MCF 10A (cell line): ENCODE data around the gene ADAMTSL1. TPM values are rescaled to one million over a fixed set of nuclear protein-coding genes. Genes with fewer than 3 reads are reported as not detected.

Experiments used
- BruUV-seq: library from RNA; stranded (reverse); fragments of 400-500 nt; replicated peaks from 2 replicates; lab custom pipeline; 2021; lab: Mats Ljungman, UMichigan
- CTCF ChIA-PET: fragments of 300-600 bp; sonication (Branson Sonifier 250); formaldehyde crosslinking; extraction: SDS; loops from one replicate; lab custom pipeline; 2021; ENCODE audit warnings: antibody characterized with exemption, inconsistent platforms; lab: Yijun Ruan, JAX
- POLR2A ChIA-PET: fragments of 300-600, 350-650 bp; sonication (Branson Sonifier 250); formaldehyde crosslinking; extraction: SDS; loops from one replicate; lab custom pipeline; 2020; ENCODE audit warnings: antibody characterized with exemption, inconsistent platforms; lab: Yijun Ruan, JAX
- DNase-seq: peaks from one replicate; pipeline ENCODE4 v3.0.0-alpha.2; 2018; ENCODE audit not compliant: unreplicated experiment
- H3K27ac Mint-ChIP-seq: one replicate; pipeline ENCODE4 v1.8.0; 2022; ENCODE audit warnings: mild to moderate bottlenecking, low read depth, mixed read lengths; ENCODE audit not compliant: unreplicated experiment
- H3K27me3 Mint-ChIP-seq: one replicate; pipeline ENCODE4 v1.8.0; 2022; ENCODE audit warnings: mixed read lengths; ENCODE audit not compliant: insufficient read depth, unreplicated experiment
- H3K36me3 Mint-ChIP-seq: one replicate; pipeline ENCODE4 v1.8.0; 2022; ENCODE audit warnings: mild to moderate bottlenecking, moderate library complexity, mixed read lengths; ENCODE audit not compliant: insufficient read depth, unreplicated experiment
- H3K4me1 Mint-ChIP-seq: one replicate; pipeline ENCODE4 v1.8.0; 2022; ENCODE audit warnings: mixed read lengths; ENCODE audit not compliant: insufficient read depth, unreplicated experiment
- H3K4me3 Mint-ChIP-seq: one replicate; pipeline ENCODE4 v1.8.0; 2022; ENCODE audit warnings: mild to moderate bottlenecking, moderate library complexity, mixed read lengths; ENCODE audit not compliant: unreplicated experiment
- H3K9me3 Mint-ChIP-seq: one replicate; pipeline ENCODE4 v1.8.0; 2022; ENCODE audit warnings: mixed read lengths; ENCODE audit not compliant: unreplicated experiment
- CTCF ChIP-seq: fragments of 200-600 bp; IDR thresholded peaks from one replicate; pipeline ENCODE4 v1.8.0; 2022; ENCODE audit warnings: antibody characterized with exemption, mild to moderate bottlenecking; ENCODE audit not compliant: unreplicated experiment
- intact Hi-C: fragments of 100-400 bp; cut with micrococcal nuclease; formaldehyde crosslinking; loops from 2 replicates; pipeline ENCODE4 v1.14.1; 2022
- total RNA-seq: library from RNA; stranded (reverse); gene quantifications from 2 replicates; pipeline ENCODE4 v1.2.3, GENCODE V29; 2022

ADAMTSL1 gene
- total RNA-seq, 1 experiment from 2014 or later: not detected

- no peaks in the 10 kb centered on the region for H3K27me3 Mint-ChIP-seq
Measured at GRCh38 chr9:18723366-18723765, 249.4 kb downstream of the ADAMTSL1 start.

GRCh38 chr9:18726546-18726945 is 252.6 kb downstream of the ADAMTSL1 start:
- Mint-ChIP-seq H3K27ac (no peak overlapping the region), H3K4me1 (no peaks in the 10 kb centered on the region), H3K27me3 (no peaks in the 10 kb centered on the region), H3K9me3 (no peaks in the 10 kb centered on the region), H3K4me3 (no peak overlapping the region), H3K36me3 (no peaks in the 10 kb centered on the region)
- no TSS peak for BruUV-seq
- POLR2A ChIA-PET: no interaction called here
- intact Hi-C loops: no loop called here
- no peak for TF ChIP-seq CTCF
- DNase-seq: no peak
- CTCF ChIA-PET: interaction anchor here (0.7 kb wide), 1 partner anchor 9 kb away, joined by 3 read pairs; no protein-coding TSS in a partner anchor

More at GRCh38 chr9:18723366-18723765, 249.4 kb downstream of the ADAMTSL1 start:
- Mint-ChIP-seq H3K36me3 (no peaks in the 10 kb centered on the region), H3K4me3 (no peak overlapping the region), H3K27ac (no peak overlapping the region), H3K4me1 (no peaks in the 10 kb centered on the region), H3K9me3 (no peaks in the 10 kb centered on the region)
- intact Hi-C loops: no loop called here
- ChIA-PET POLR2A (no interaction called here), CTCF (no interaction called here)
- no peak for TF ChIP-seq CTCF
- no peak for DNase-seq
- no TSS peak for BruUV-seq

GRCh38 chr9:18727904-18728303 is 254.0 kb downstream of the ADAMTSL1 start:
- TF ChIP-seq CTCF: no peak
- Mint-ChIP-seq H3K4me3 (no peak overlapping the region), H3K27me3 (no peaks in the 10 kb centered on the region), H3K27ac (no peak overlapping the region), H3K36me3 (no peaks in the 10 kb centered on the region), H3K9me3 (no peaks in the 10 kb centered on the region), H3K4me1 (no peaks in the 10 kb centered on the region)
- intact Hi-C loops: no loop called here
- DNase-seq: no peak
- CTCF ChIA-PET: interaction anchor here (0.7 to 1.6 kb wide), 2 partner anchors 10 to 298 kb away, joined by 3 read pairs; no protein-coding TSS in a partner anchor
- no TSS peak for BruUV-seq
- POLR2A ChIA-PET: no interaction called here

- no peak overlapping the region for H3K4me3 Mint-ChIP-seq
- ChIA-PET POLR2A (no interaction called here), CTCF (interaction anchor here (1.6 kb wide), 1 partner anchor 10 kb away, joined by 3 read pairs; no protein-coding TSS in a partner anchor)
- TF ChIP-seq CTCF: no peak
- no peaks in the 10 kb centered on the region for H3K27me3 Mint-ChIP-seq
- no peaks in the 10 kb centered on the region for H3K9me3 Mint-ChIP-seq
- no peak overlapping the region for H3K27ac Mint-ChIP-seq
- H3K4me1 Mint-ChIP-seq: no peaks in the 10 kb centered on the region
- no peaks in the 10 kb centered on the region for H3K36me3 Mint-ChIP-seq
- BruUV-seq: no TSS peak
- intact Hi-C loops: no loop called here
- DNase-seq: no peak
Measured at GRCh38 chr9:18728642-18729041, 254.7 kb downstream of the ADAMTSL1 start.
